K562 (cell line): Measurements from ENCODE around the gene MRPL52. TPM values are rescaled to one million over a fixed set of nuclear protein-coding genes. Genes with fewer than 3 reads are reported as not detected.

Experiments
- ATF1 ChIP-seq, 2 experiments: fragments of 450-650 bp in 1 of 2; IDR thresholded peaks; 2 replicates each; pipeline ENCODE4 v1.6.1; 2016; ENCODE audit warnings: missing compliant biosample characterization in 1 of 2, missing genetic modification characterization in 1 of 2
- CBFA2T2 ChIP-seq: fragments of 450-650 bp; conservative IDR thresholded peaks from 2 replicates; pipeline ENCODE4 v1.6.1; 2017; ENCODE audit warnings: mild to moderate bottlenecking
- CHCHD3 ChIP-seq: fragments of 250-450 bp; sonication (Bioruptor Pico); IDR thresholded peaks from 2 replicates; pipeline ENCODE4 v2.1.2; 2022; ENCODE audit warnings: mild to moderate bottlenecking
- E2F4 ChIP-seq: sonication (generic); formaldehyde crosslinking; IDR thresholded peaks from 2 replicates; pipeline ENCODE4 v1.8.0; 2022; ENCODE audit warnings: mild to moderate bottlenecking, low read depth, missing genetic modification reagents
- ESRRB ChIP-seq: fragments of 250-450 bp; sonication (Bioruptor Pico); IDR thresholded peaks from 2 replicates; pipeline ENCODE4 v1.5.0; 2020; ENCODE audit warnings: mild to moderate bottlenecking, moderate library complexity, borderline replicate concordance
- FOXA3 ChIP-seq, 2 experiments: fragments of 450-650 bp in 1 of 2; sonication (generic) in 1 of 2; formaldehyde crosslinking; IDR thresholded peaks in 1 of 2; conservative IDR thresholded peaks in 1 of 2; 2 replicates each; pipeline versions ENCODE4 v1.4.0 to v1.8.0; 2020 to 2022; ENCODE audit warnings: mild to moderate bottlenecking in 2 of 2, missing genetic modification reagents in 1 of 2
- HBP1 ChIP-seq: fragments of 450-650 bp; formaldehyde crosslinking; IDR thresholded peaks from 2 replicates; pipeline ENCODE4 v1.4.0; 2022; ENCODE audit warnings: missing genetic modification characterization
- MECOM ChIP-seq: fragments of 250-450 bp; sonication (Bioruptor Pico); IDR thresholded peaks from 2 replicates; pipeline ENCODE4 v1.8.0; 2022; ENCODE audit warnings: inconsistent platforms
- PHF21A ChIP-seq: fragments of 450-650 bp; IDR thresholded peaks from 2 replicates; pipeline ENCODE4 v1.6.1; 2017; ENCODE audit warnings: low read depth, borderline replicate concordance
- POLR3A ChIP-seq: IDR thresholded peaks from 2 replicates; pipeline ENCODE4 v1.6.1; 2011; ENCODE audit warnings: borderline replicate concordance, mild to moderate bottlenecking, moderate library complexity; ENCODE audit not compliant: insufficient read length, insufficient read depth; ENCODE audit errors: extremely low read depth
- TAF9B ChIP-seq: fragments of 450-650 bp; IDR thresholded peaks from 2 replicates; pipeline ENCODE4 v1.6.1; 2018; ENCODE audit warnings: mild to moderate bottlenecking; ENCODE audit not compliant: partially characterized antibody
- TSC22D4 ChIP-seq: fragments of 450-650 bp; IDR thresholded peaks from 2 replicates; pipeline ENCODE4 v1.6.1; 2016; ENCODE audit warnings: missing genetic modification characterization, missing biosample characterization, control low read depth
- ZBTB9 ChIP-seq: fragments of 450-650 bp; formaldehyde crosslinking; IDR thresholded peaks from 2 replicates; pipeline ENCODE4 v1.4.0; 2020; ENCODE audit warnings: mild to moderate bottlenecking, moderate library complexity
- ZNF224 ChIP-seq: sonication (generic); formaldehyde crosslinking; IDR thresholded peaks from 2 replicates; pipeline ENCODE4 v1.8.0; 2022; ENCODE audit warnings: mild to moderate bottlenecking, missing genetic modification reagents
- ZNF398 ChIP-seq: fragments of 250-450 bp; sonication (Bioruptor Pico); IDR thresholded peaks from 2 replicates; pipeline ENCODE4 v1.8.0; 2021; ENCODE audit warnings: moderate library complexity, mild to moderate bottlenecking, inconsistent platforms
- ZNF518B ChIP-seq: fragments of 250-450 bp; sonication (Bioruptor Pico); IDR thresholded peaks from 2 replicates; pipeline ENCODE4 v1.5.0; 2021; ENCODE audit warnings: mild to moderate bottlenecking, moderate library complexity
- ZNF57 ChIP-seq: fragments of 450-650 bp; formaldehyde crosslinking; IDR thresholded peaks from 2 replicates; pipeline ENCODE4 v1.4.0; 2020; ENCODE audit warnings: mild to moderate bottlenecking, moderate library complexity
- ZNF79 ChIP-seq: fragments of 250-450 bp; sonication (Bioruptor Pico); IDR thresholded peaks from 2 replicates; pipeline ENCODE4 v1.4.0; 2020; ENCODE audit warnings: low read depth, mild to moderate bottlenecking, moderate library complexity
- polyA plus RNA-seq, 8 experiments: library from polyadenylated mRNA; depleted of rRNA in 4 of 8; stranded (reverse) in 5 of 8; unstranded in 3 of 8; fragments of >200 nt; fragmentation: Nextera tagmentation in 2 of 8; fragmentation: Illumina TruSeq in 1 of 8; extraction: Ambion mirVana in 2 of 8; extraction: Trizol in 1 of 8; gene quantifications; 2 replicates each; pipeline versions ENCODE4 v1.2.1 to v1.2.3, GENCODE V29; 2011 to 2014; ENCODE audit warnings: inconsistent platforms in 1 of 8, missing spikeins in 1 of 8
- total RNA-seq, 7 experiments: library from RNA; depleted of rRNA in 6 of 7; stranded (reverse); fragments of >200 nt in 6 of 7; fragmentation: Illumina TruSeq in 2 of 7; extraction: Trizol in 2 of 7; gene quantifications; 2 replicates each; pipeline versions ENCODE4 v1.2.1 to v1.2.3, GENCODE V29; 2011 to 2021; ENCODE audit warnings: low replicate concordance in 1 of 7

The MRPL52 gene
- total and polyA plus RNA-seq, 9 of the 15 experiments (the other 6 are each of a cell fraction or from before 2014, with no cell fraction given) = 56.5 to 213 (median 168) TPM

GRCh38 chr14:22852940-22853767 is 23.5 kb downstream of the MRPL52 start (continued):
- no peak for TF ChIP-seq FOXA3 (CRISPR knock-in tag; conservative IDR thresholded peaks at IDR 0.05 in 1 of 2, IDR thresholded peaks at IDR 0.05 in 1 of 2)
- TF ChIP-seq E2F4 (CRISPR knock-in tag) = no peak
- TF ChIP-seq TSC22D4 = no peak
- no peak for TF ChIP-seq POLR3A
- no peak for TF ChIP-seq CBFA2T2
- TF ChIP-seq TAF9B = no peak
- TF ChIP-seq ESRRB = no peak
- TF ChIP-seq ZNF224 (CRISPR knock-in tag) = no peak
- TF ChIP-seq ZBTB9 = peak; percentile 82
- TF ChIP-seq ZNF57 (CRISPR knock-in tag) = no peak
- no peak for TF ChIP-seq CHCHD3 (CRISPR knock-in tag)
- TF ChIP-seq ZNF518B (CRISPR knock-in tag) = no peak
- TF ChIP-seq PHF21A = no peak
- TF ChIP-seq HBP1 (CRISPR knock-in tag) = no peak
- TF ChIP-seq ZNF398 (CRISPR knock-in tag) = no peak
- TF ChIP-seq ATF1 (CRISPR knock-in tag; IDR thresholded peaks at IDR 0.05) = no peak
- TF ChIP-seq ATF1 (tag; IDR thresholded peaks at IDR 0.05) = 0 out of 2 replicates have a peak, but pooled peaks have one; percentile 35
- no peak for TF ChIP-seq ZNF79
- no peak for TF ChIP-seq MECOM
